Psoas muscle (tissue), 8 donors: ENCODE data around the gene MYCN. TPM values are rescaled to one million over a fixed set of nuclear protein-coding genes. Genes with fewer than 3 reads are reported as not detected.

Source experiments
- ATAC-seq, 4 donors: fragments of 200-7000 bp; cut with Tn5 transposase; one replicate each; pipeline ENCODE4 v1.9.1; 2020; ENCODE audit warnings: moderate library complexity in 3 of 4, mild to moderate bottlenecking in 2 of 4
- DNase-seq, 2 donors: peaks; one replicate each; pipeline ENCODE4 v3.0.0-alpha.2; 2020
- H3K27ac ChIP-seq: fragments of 200-600 bp; one replicate; pipeline ENCODE4 v1.8.0; 2022
- H3K27me3 ChIP-seq, 3 donors: fragments of 200-600 bp in 1 of 3; one replicate each; pipeline versions ENCODE4 v1.6.1 to v1.8.0; 2013 to 2022; ENCODE audit warnings: low read length in 2 of 3, mild to moderate bottlenecking in 2 of 3, moderate library complexity in 1 of 3; ENCODE audit not compliant: insufficient read depth in 3 of 3
- H3K36me3 ChIP-seq, 2 donors: fragments of 200-600 bp in 1 of 2; one replicate each; pipeline versions ENCODE4 v1.6.1 to v1.8.0; 2013 to 2022; ENCODE audit warnings: low read depth in 1 of 2, mild to moderate bottlenecking in 1 of 2, moderate library complexity in 1 of 2; ENCODE audit not compliant: insufficient read depth in 1 of 2
- H3K4me1 ChIP-seq: fragments of 200-600 bp; one replicate; pipeline ENCODE4 v1.8.0; 2022
- H3K4me3 ChIP-seq: fragments of 200-600 bp; one replicate; pipeline ENCODE4 v1.8.0; 2022; ENCODE audit warnings: mild to moderate bottlenecking
- H3K9me3 ChIP-seq: fragments of 200-600 bp; one replicate; pipeline ENCODE4 v1.8.0; 2022
- WGBS, 3 donors: extraction: QIAGEN DNeasy Blood & Tissue Kit; methylation state at CpG; one replicate each; pipeline versions ENCODE4 v1.1.6 to v1.1.7; 2013; 5-methylcytosine and 5-hydroxymethylcytosine counted together
- intact Hi-C, 2 donors: fragments of 100-400 bp; cut with DNase I; formaldehyde crosslinking; loops; one replicate each; pipeline versions ENCODE4 v1.11.0 to v1.14.2; 2022
- polyA plus RNA-seq, 3 donors: library from polyadenylated mRNA; stranded (reverse); fragments of 200-250 nt; gene quantifications; one replicate each; pipeline ENCODE4 v1.2.3, GENCODE V29; 2013
- total RNA-seq, 4 donors: library from RNA; stranded (reverse); fragmentation: NEBNext Ultra II Directional in 2 of 4; extraction: Animal tissue kit (Norgen Biotek cat#: 25700) in 2 of 4; gene quantifications; one replicate each; pipeline versions ENCODE4 v1.2.1 to v1.2.4, GENCODE V29; 2021 to 2023
- TF ChIP-seq, protein P1 (sequence below): fragments of 200-600 bp; IDR thresholded peaks from one replicate; pipeline ENCODE4 v1.8.0; 2022; ENCODE audit warnings: antibody characterized with exemption
- donor health status: healthy with polysubstance abuse.
- donor health status: DM: no; HTN: no; CAD: no; lungs with moderate emphysema.
- donor health status: Bipolar disorder and iron deficiency.
- donor health status: healthy.
- donor health status: DM: yes; HTN: yes; CAD: no.
- donor health status: DM: no; HTN: no; CAD: no.
- donor health status: DM: no; HTN: no; CAD: no.
- donor health status: DM: yes; HTN: yes; CAD: no.

The MYCN gene
- total and polyA plus RNA-seq, 7 donors, result 0.10 to 0.36 (median 0.25) TPM

DNA sequence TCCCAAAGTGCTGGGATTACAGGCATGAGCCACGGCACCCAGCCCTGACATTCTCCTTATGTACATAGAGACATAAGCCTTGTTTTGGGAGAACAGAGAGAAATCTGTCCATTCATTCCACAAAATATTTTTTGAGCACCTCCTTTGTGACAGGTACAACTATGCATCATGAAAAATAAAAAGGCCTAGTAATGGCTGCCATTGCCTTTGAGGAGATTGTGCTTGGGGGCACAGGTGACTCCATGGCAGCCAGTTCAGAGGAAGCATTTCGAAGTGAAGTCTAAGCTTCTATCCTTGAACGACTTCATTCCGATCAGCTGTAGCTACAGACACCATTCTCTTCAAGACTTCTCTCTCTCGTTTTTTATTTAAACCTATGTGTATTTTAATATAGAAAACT lies 10.5 kb upstream of the MYCN start:
- intact Hi-C loops, result loop anchor here in 1 of 2 donors (10.0 kb wide), 1 partner anchor 295 kb away; no protein-coding TSS in a partner anchor
- TF ChIP-seq, protein P1, sequence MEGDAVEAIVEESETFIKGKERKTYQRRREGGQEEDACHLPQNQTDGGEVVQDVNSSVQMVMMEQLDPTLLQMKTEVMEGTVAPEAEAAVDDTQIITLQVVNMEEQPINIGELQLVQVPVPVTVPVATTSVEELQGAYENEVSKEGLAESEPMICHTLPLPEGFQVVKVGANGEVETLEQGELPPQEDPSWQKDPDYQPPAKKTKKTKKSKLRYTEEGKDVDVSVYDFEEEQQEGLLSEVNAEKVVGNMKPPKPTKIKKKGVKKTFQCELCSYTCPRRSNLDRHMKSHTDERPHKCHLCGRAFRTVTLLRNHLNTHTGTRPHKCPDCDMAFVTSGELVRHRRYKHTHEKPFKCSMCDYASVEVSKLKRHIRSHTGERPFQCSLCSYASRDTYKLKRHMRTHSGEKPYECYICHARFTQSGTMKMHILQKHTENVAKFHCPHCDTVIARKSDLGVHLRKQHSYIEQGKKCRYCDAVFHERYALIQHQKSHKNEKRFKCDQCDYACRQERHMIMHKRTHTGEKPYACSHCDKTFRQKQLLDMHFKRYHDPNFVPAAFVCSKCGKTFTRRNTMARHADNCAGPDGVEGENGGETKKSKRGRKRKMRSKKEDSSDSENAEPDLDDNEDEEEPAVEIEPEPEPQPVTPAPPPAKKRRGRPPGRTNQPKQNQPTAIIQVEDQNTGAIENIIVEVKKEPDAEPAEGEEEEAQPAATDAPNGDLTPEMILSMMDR, result no peak
- Histone ChIP-seq H3K27ac (no peak overlapping the region), H3K27me3 (no peaks in the 10 kb centered on the region), H3K4me1 (no peaks in the 10 kb centered on the region), H3K36me3 (no peaks in the 10 kb centered on the region), H3K4me3 (no peak overlapping the region), H3K9me3 (no peaks in the 10 kb centered on the region)
- ATAC-seq (no peak), DNase-seq (no peak)
- 92 to 95% (median 94%) methylated on average over 5 of the region's 5 CpGs for WGBS, 3 donors

DNA sequence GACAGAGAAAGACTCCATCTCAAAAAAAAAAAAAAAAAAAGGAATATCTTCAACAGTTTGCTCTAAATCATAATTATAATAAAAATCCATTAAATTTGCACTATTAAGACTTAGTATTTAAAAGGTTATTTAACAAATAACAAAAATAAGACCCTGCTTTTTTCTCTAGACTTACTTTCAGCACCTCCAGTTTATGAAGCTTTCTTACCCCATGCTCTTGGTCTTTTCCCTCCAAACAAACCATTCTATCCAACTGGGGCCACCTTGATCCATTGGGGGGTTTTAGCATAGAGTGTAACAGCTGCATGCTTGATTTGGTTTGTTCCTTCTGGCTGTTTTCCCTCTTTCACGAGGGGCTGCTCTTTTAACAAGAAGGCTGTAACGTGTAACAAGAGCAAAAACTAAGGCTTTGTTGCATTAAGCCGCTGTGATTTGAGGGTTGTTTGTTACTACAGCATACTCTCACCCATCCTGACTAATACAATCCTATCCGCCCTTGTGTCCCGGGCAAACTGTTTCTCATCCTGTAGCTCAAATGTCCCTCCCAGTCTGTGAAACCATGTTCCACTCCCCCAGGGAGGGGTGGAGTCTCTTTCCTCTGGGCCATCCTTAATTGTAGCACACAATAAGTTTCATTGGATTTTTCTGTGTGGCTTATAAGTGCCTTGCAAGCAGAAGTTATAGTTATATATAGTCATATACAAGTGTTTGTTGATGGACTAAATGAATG lies 9.6 kb upstream of the MYCN start:
- 85 to 90% (median 86%) methylated on average over 5 of the region's 5 CpGs for WGBS, 3 donors
- no peak overlapping the region for H3K27ac ChIP-seq
- H3K27me3 ChIP-seq, result no peaks in the 10 kb centered on the region
- intact Hi-C loops, result loop anchor here in 1 of 2 donors (10.0 kb wide), 1 partner anchor 296 kb away; no protein-coding TSS in a partner anchor
- H3K4me1 ChIP-seq, result no peaks in the 10 kb centered on the region
- H3K4me3 ChIP-seq, result no peak overlapping the region
- H3K9me3 ChIP-seq, result no peaks in the 10 kb centered on the region
- TF ChIP-seq, protein P1, result no peak
- ATAC-seq, result no peak
- DNase-seq, result no peak
- H3K36me3 ChIP-seq, result no peaks in the 10 kb centered on the region

DNA sequence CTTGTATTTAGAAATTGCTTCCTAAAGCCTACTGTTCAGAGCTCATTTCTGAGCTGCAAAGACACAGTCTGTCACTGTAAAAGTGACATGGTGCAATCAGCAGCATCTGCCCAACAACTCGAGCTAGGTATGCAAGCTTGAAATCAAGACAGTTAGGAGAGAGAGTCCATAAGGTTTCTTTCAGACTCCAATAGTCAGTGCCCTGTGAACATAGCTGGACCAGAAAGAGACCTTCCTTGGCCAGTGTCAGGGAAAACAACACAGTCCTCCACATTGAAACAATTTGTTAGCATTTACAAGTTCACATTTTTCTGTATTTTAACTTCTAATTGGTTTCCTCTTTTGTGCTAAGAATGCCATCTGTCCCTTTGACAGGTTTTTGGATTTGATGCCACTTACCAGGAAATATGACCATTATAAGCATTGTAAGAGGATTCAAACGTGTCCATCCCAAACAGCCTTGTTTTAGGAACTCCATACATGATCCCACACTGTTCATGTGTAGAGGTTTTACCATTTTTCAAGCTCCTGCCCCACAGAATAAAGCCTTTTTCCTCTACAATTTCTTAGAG lies 8.9 kb upstream of the MYCN start:
- H3K27me3 ChIP-seq, result no peaks in the 10 kb centered on the region
- no peak overlapping the region for H3K4me3 ChIP-seq
- TF ChIP-seq, protein P1, result no peak
- intact Hi-C loops, result loop anchor here in 1 of 2 donors (10.0 kb wide), 1 partner anchor 297 kb away; no protein-coding TSS in a partner anchor
- H3K9me3 ChIP-seq, result no peaks in the 10 kb centered on the region
- no peaks in the 10 kb centered on the region for H3K4me1 ChIP-seq
- no peaks in the 10 kb centered on the region for H3K36me3 ChIP-seq
- WGBS, 3 donors, result 36 to 50% (median 38%) methylated on average over 2 of the region's 2 CpGs
- H3K27ac ChIP-seq, result no peak overlapping the region
- ATAC-seq, result no peak
- DNase-seq, result no peak

DNA sequence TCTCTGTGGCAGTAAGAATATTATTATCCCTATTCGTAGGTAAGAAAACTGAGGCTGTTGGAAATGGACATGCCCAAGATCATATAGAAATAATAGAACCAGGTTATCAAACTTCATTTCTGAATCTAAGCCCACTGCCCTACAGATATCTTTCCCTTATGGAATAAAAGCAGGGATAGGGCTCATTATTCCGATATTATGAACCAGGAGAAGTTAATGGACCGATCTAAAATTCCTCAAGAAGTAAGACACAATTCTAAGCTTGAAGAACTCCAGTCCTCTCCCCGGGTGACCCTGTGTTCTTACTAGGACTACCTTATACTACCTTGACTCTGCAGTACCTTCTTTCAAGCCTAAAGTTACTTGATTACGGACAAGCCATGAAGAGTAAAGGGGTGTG lies 8.4 kb upstream of the MYCN start:
- Histone ChIP-seq H3K27me3 (no peaks in the 10 kb centered on the region), H3K9me3 (no peaks in the 10 kb centered on the region), H3K27ac (no peak overlapping the region), H3K36me3 (no peaks in the 10 kb centered on the region), H3K4me1 (no peaks in the 10 kb centered on the region), H3K4me3 (no peak overlapping the region)
- DNase-seq (no peak), ATAC-seq (no peak)
- WGBS, 3 donors, result 94 to 96% (median 95%) methylated on average over 5 of the region's 5 CpGs
- intact Hi-C loops, result loop anchor here in 1 of 2 donors (10.0 kb wide), 1 partner anchor 297 kb away; no protein-coding TSS in a partner anchor
- TF ChIP-seq, protein P1, result no peak
